HG03432 (cell line): Measurements from ENCODE around the gene SYTL3.

Experiments used
- ATAC-seq: cut with Tn5 transposase; IDR thresholded peaks from one replicate; pipeline ENCODE4 v1.9.1; 2021; ENCODE audit warnings: mild to moderate bottlenecking, moderate library complexity; ENCODE audit not compliant: unreplicated experiment

The SYTL3 gene

GRCh38 chr6:158717341-158718330 is 67.8 kb downstream of the SYTL3 start:
- ATAC-seq: peak; percentile 69

- ATAC-seq: no peak
Observed at GRCh38 chr6:158718461-158719046, 68.7 kb downstream of the SYTL3 start.

GRCh38 chr6:158722176-158722729 is 72.4 kb downstream of the SYTL3 start:
- no peak for ATAC-seq

GRCh38 chr6:158725704-158726103 is 75.8 kb downstream of the SYTL3 start:
- no peak for ATAC-seq

GRCh38 chr6:158729906-158730540 is 80.2 kb downstream of the SYTL3 start:
- no peak for ATAC-seq

GRCh38 chr6:158730541-158730907 is 80.7 kb downstream of the SYTL3 start:
- ATAC-seq: no peak

- ATAC-seq: no peak
Observed at GRCh38 chr6:158735009-158735408, 85.2 kb downstream of the SYTL3 start.

- no peak for ATAC-seq
Observed at GRCh38 chr6:158737082-158737709, 87.3 kb downstream of the SYTL3 start.

- ATAC-seq: no peak
Observed at GRCh38 chr6:158737710-158738615, 88.1 kb downstream of the SYTL3 start.

GRCh38 chr6:158739673-158740072 is 89.8 kb downstream of the SYTL3 start:
- no peak for ATAC-seq

GRCh38 chr6:158743033-158743651 is 93.3 kb downstream of the SYTL3 start:
- ATAC-seq: no peak

GRCh38 chr6:158744986-158745430 is 95.2 kb downstream of the SYTL3 start:
- no peak for ATAC-seq

- no peak for ATAC-seq
Observed at GRCh38 chr6:158751224-158751623, 101.4 kb downstream of the SYTL3 start.

- no peak for ATAC-seq
Observed at GRCh38 chr6:158751921-158752320, 102.1 kb downstream of the SYTL3 start.

- ATAC-seq: no peak
Observed at GRCh38 chr6:158752613-158753012, 102.8 kb downstream of the SYTL3 start.

GRCh38 chr6:158753811-158754210 is 104.0 kb downstream of the SYTL3 start:
- no peak for ATAC-seq

GRCh38 chr6:158754738-158755137 is 104.9 kb downstream of the SYTL3 start:
- ATAC-seq: no peak

- ATAC-seq: no peak
Observed at GRCh38 chr6:158755636-158756035, 105.8 kb downstream of the SYTL3 start.

- ATAC-seq: no peak
Observed at GRCh38 chr6:158756126-158756525, 106.3 kb downstream of the SYTL3 start.
